Activated naive CD8-positive, alpha-beta T cell treated with anti-CD3 and anti-CD28 coated beads, Interleukin-2, amount 50 U/mL, for 16 hours (primary cell): ENCODE results near the gene RNF213.
"Not testable (repeated sequence)": the region's sequence is repeated elsewhere in the genome, so short reads cannot be mapped to it uniquely, and the experiment has no call there.

Source experiments
- DNase-seq: peaks from one replicate; pipeline ENCODE4 v3.0.0-alpha.2; 2020; ENCODE audit warnings: low read depth, low spot score

RNF213 gene

GRCh38 chr17:80295146-80295545, 34.5 kb downstream of the RNF213 start:
- DNase-seq = no peak

GRCh38 chr17:80295559-80295958, 34.9 kb downstream of the RNF213 start:
- DNase-seq = no peak

GRCh38 chr17:80296221-80296620, 35.6 kb downstream of the RNF213 start:
- no peak for DNase-seq

- no peak for DNase-seq
These were observed 37.4 kb downstream of the RNF213 start for GRCh38 chr17:80297996-80298560.

GRCh38 chr17:80299350-80300100, 38.9 kb downstream of the RNF213 start:
- not testable (repeated sequence) for DNase-seq

GRCh38 chr17:80300756-80301155, 40.1 kb downstream of the RNF213 start:
- not testable (repeated sequence) for DNase-seq

- no peak for DNase-seq
These were observed 43.2 kb downstream of the RNF213 start for GRCh38 chr17:80303824-80304223.

GRCh38 chr17:80307994-80308691, 47.5 kb downstream of the RNF213 start:
- DNase-seq = no peak

GRCh38 chr17:80308692-80309517, 48.3 kb downstream of the RNF213 start:
- no peak for DNase-seq

- DNase-seq = no peak
These were observed 50.7 kb downstream of the RNF213 start for GRCh38 chr17:80311216-80311827.

- no peak for DNase-seq
These were observed 52.0 kb downstream of the RNF213 start for GRCh38 chr17:80312621-80313135.

GRCh38 chr17:80313160-80313829, 52.6 kb downstream of the RNF213 start:
- DNase-seq = no peak

- not testable (repeated sequence) for DNase-seq
These were observed 53.3 kb downstream of the RNF213 start for GRCh38 chr17:80313946-80314345.

GRCh38 chr17:80315517-80316182, 55.0 kb downstream of the RNF213 start:
- no peak for DNase-seq

GRCh38 chr17:80316431-80316830, 55.8 kb downstream of the RNF213 start:
- no peak for DNase-seq

- DNase-seq = no peak
These were observed 56.5 kb downstream of the RNF213 start for GRCh38 chr17:80316927-80317705.

- no peak for DNase-seq
These were observed 57.0 kb downstream of the RNF213 start for GRCh38 chr17:80317706-80317980.

GRCh38 chr17:80318166-80318565, 57.5 kb downstream of the RNF213 start:
- no peak for DNase-seq

- no peak for DNase-seq
These were observed 58.8 kb downstream of the RNF213 start for GRCh38 chr17:80319262-80319998.
